Neural progenitor cell (in vitro differentiated cells): ENCODE measurements around the gene CIITA. TPM values are rescaled to one million over a fixed set of nuclear protein-coding genes. Genes with fewer than 3 reads are reported as not detected.
A peak's percentile ranks its signal among the peaks of the same experiment; 100 is the strongest.

Experiments
- DNase-seq: peaks from one replicate; pipeline ENCODE4 v3.0.0-alpha.2; 2016; ENCODE audit warnings: low spot score
- H2AFZ ChIP-seq: fragments of 200-600 bp; sonication (generic); replicated peaks from 2 replicates; pipeline ENCODE4 v1.6.1; 2016; ENCODE audit warnings: antibody characterized with exemption
- H3F3A ChIP-seq: fragments of 200-600 bp; sonication (generic); 2 replicates; pipeline ENCODE4 v1.6.1; 2016; ENCODE audit warnings: antibody characterized with exemption, low read depth
- H3K27ac ChIP-seq: fragments of 200-600 bp; sonication (generic); 2 replicates; pipeline ENCODE4 v1.5.1; 2016; ENCODE audit warnings: mild to moderate bottlenecking
- H3K27me3 ChIP-seq: fragments of 200-600 bp; sonication (generic); 2 replicates; pipeline ENCODE4 v1.6.1; 2016; ENCODE audit warnings: mild to moderate bottlenecking, moderate library complexity
- H3K36me3 ChIP-seq: fragments of 200-600 bp; sonication (generic); 2 replicates; pipeline ENCODE4 v1.5.1; 2016
- H3K4me1 ChIP-seq: fragments of 200-600 bp; sonication (generic); 2 replicates; pipeline ENCODE4 v1.6.1; 2016; ENCODE audit warnings: mixed run types
- H3K4me2 ChIP-seq: fragments of 200-600 bp; sonication (generic); 2 replicates; pipeline ENCODE4 v1.6.1; 2016
- H3K4me3 ChIP-seq: fragments of 200-600 bp; sonication (generic); 2 replicates; pipeline ENCODE4 v1.5.1; 2016
- H3K79me2 ChIP-seq: fragments of 200-600 bp; sonication (generic); 2 replicates; pipeline ENCODE4 v1.6.1; 2016; ENCODE audit warnings: low read depth
- H3K9ac ChIP-seq: fragments of 200-600 bp; sonication (generic); 2 replicates; pipeline ENCODE4 v1.6.1; 2016
- H3K9me3 ChIP-seq: fragments of 200-600 bp; sonication (generic); 2 replicates; pipeline ENCODE4 v1.5.1; 2016; ENCODE audit warnings: low read depth
- H4K20me1 ChIP-seq: fragments of 200-600 bp; sonication (generic); 2 replicates; pipeline ENCODE4 v1.6.1; 2016; ENCODE audit warnings: low read depth
- H3K27ac Mint-ChIP-seq: 3 replicates; pipeline ENCODE4 v1.8.0; 2021; ENCODE audit warnings: mixed read lengths
- H3K27me3 Mint-ChIP-seq: 2 replicates; pipeline ENCODE4 v1.8.0; 2022; ENCODE audit warnings: low read depth, mild to moderate bottlenecking, inconsistent platforms, moderate library complexity, mixed read lengths; ENCODE audit not compliant: insufficient read depth
- H3K36me3 Mint-ChIP-seq: 3 replicates; pipeline ENCODE4 v1.8.0; 2021; ENCODE audit warnings: mixed read lengths
- H3K4me1 Mint-ChIP-seq: 3 replicates; pipeline ENCODE4 v1.8.0; 2021; ENCODE audit warnings: mixed read lengths
- H3K4me3 Mint-ChIP-seq: 3 replicates; pipeline ENCODE4 v1.8.0; 2021; ENCODE audit warnings: mild to moderate bottlenecking, moderate library complexity, mixed read lengths
- H3K9me3 Mint-ChIP-seq: 3 replicates; pipeline ENCODE4 v1.8.0; 2020; ENCODE audit warnings: mixed read lengths
- CTCF ChIP-seq: fragments of 200-600 bp; sonication (generic); IDR thresholded peaks from 2 replicates; pipeline ENCODE4 v1.5.1; 2017; ENCODE audit warnings: antibody characterized with exemption, mild to moderate bottlenecking
- EZH2 ChIP-seq: fragments of 200-600 bp; sonication (generic); IDR thresholded peaks from 2 replicates; pipeline ENCODE4 v1.6.1; 2017; ENCODE audit warnings: antibody characterized with exemption, mild to moderate bottlenecking, moderate library complexity
- EZH2phosphoT487 ChIP-seq: fragments of 200-600 bp; sonication (generic); IDR thresholded peaks from 2 replicates; pipeline ENCODE4 v1.6.1; 2017; ENCODE audit warnings: antibody characterized with exemption
- total RNA-seq: library from RNA; depleted of rRNA; stranded (reverse); fragments of >200 nt; gene quantifications from 2 replicates; pipeline ENCODE4 v1.2.3, GENCODE V29; 2015; ENCODE audit warnings: low replicate concordance

The CIITA gene
- total RNA-seq, 1 donor from 2014 or later: not detected

GRCh38 chr16:10892782-10893318 is 15.8 kb downstream of the CIITA start:
- no peak for DNase-seq

GRCh38 chr16:10895053-10895946 is 18.3 kb downstream of the CIITA start:
- Histone ChIP-seq H4K20me1 (peaks cover 5% of the 10 kb centered on the region), H3F3A (no peaks in the 10 kb centered on the region), H3K36me3 (no peaks in the 10 kb centered on the region), H3K9me3 (no peaks in the 10 kb centered on the region), H3K4me3 (no peak overlapping the region), H3K4me2 (no peak overlapping the region), H3K4me1 (no peaks in the 10 kb centered on the region), H2AFZ (no peak overlapping the region), H3K27ac (no peak overlapping the region), H3K79me2 (no peaks in the 10 kb centered on the region), H3K9ac (no peak overlapping the region), H3K27me3 (no peaks in the 10 kb centered on the region)
- H3K4me1 Mint-ChIP-seq: no peaks in the 10 kb centered on the region
- no peaks in the 10 kb centered on the region for H3K9me3 Mint-ChIP-seq
- no peak overlapping the region for H3K27ac Mint-ChIP-seq
- peak; percentile 90 for DNase-seq
- H3K36me3 Mint-ChIP-seq: no peaks in the 10 kb centered on the region
- TF ChIP-seq EZH2 (no peak), CTCF (no peak), EZH2phosphoT487 (no peak)
- H3K27me3 Mint-ChIP-seq: peaks cover 14% of the 10 kb centered on the region
- H3K4me3 Mint-ChIP-seq: no peak overlapping the region

More at GRCh38 chr16:10892782-10893318, 15.8 kb downstream of the CIITA start:
- Histone ChIP-seq H3K27ac (no peak overlapping the region), H3K27me3 (no peaks in the 10 kb centered on the region), H3K4me2 (no peak overlapping the region), H2AFZ (no peak overlapping the region), H3F3A (no peaks in the 10 kb centered on the region), H3K79me2 (no peaks in the 10 kb centered on the region), H4K20me1 (peaks cover 10% of the 10 kb centered on the region), H3K9me3 (no peaks in the 10 kb centered on the region), H3K36me3 (no peaks in the 10 kb centered on the region), H3K4me1 (no peaks in the 10 kb centered on the region), H3K4me3 (no peak overlapping the region), H3K9ac (no peak overlapping the region)
- Mint-ChIP-seq H3K27me3 (peaks cover 10% of the 10 kb centered on the region), H3K4me3 (no peak overlapping the region), H3K4me1 (no peaks in the 10 kb centered on the region), H3K27ac (no peak overlapping the region), H3K36me3 (no peaks in the 10 kb centered on the region), H3K9me3 (no peaks in the 10 kb centered on the region)
- TF ChIP-seq EZH2phosphoT487 (no peak), CTCF (no peak), EZH2 (no peak)

GRCh38 chr16:10896165-10896564 is 19.2 kb downstream of the CIITA start:
- H3K27ac ChIP-seq: no peak overlapping the region
- H3K4me3 ChIP-seq: no peak overlapping the region
- H3K4me2 ChIP-seq: no peak overlapping the region
- H3K27me3 ChIP-seq: no peaks in the 10 kb centered on the region
- no peak overlapping the region for H3K4me3 Mint-ChIP-seq
- H3K27me3 Mint-ChIP-seq: peaks cover 14% of the 10 kb centered on the region
- H3K9ac ChIP-seq: no peak overlapping the region
- H3K4me1 Mint-ChIP-seq: no peaks in the 10 kb centered on the region
- no peak for DNase-seq
- H3K4me1 ChIP-seq: no peaks in the 10 kb centered on the region
- no peaks in the 10 kb centered on the region for H3K9me3 Mint-ChIP-seq
- no peaks in the 10 kb centered on the region for H3K36me3 ChIP-seq
- H3K27ac Mint-ChIP-seq: no peak overlapping the region
- H2AFZ ChIP-seq: no peak overlapping the region
- no peaks in the 10 kb centered on the region for H3K79me2 ChIP-seq
- no peaks in the 10 kb centered on the region for H3K9me3 ChIP-seq
- TF ChIP-seq EZH2 (no peak), EZH2phosphoT487 (no peak), CTCF (no peak)
- peaks cover 5% of the 10 kb centered on the region for H4K20me1 ChIP-seq
- no peaks in the 10 kb centered on the region for H3F3A ChIP-seq
- no peaks in the 10 kb centered on the region for H3K36me3 Mint-ChIP-seq
